Stimulated activated CD4-positive, alpha-beta T cell treated with anti-CD3 and anti-CD28 coated beads, Interleukin-15, amount 100 ng/mL, for 1 hour (primary cell): Measurements from ENCODE around the gene SERP2.
"Not testable (repeated sequence)": the region's sequence is repeated elsewhere in the genome, so short reads cannot be mapped to it uniquely, and the experiment has no call there.

Experiments
- DNase-seq, 2 donors: peaks; one replicate each; pipeline ENCODE4 v3.0.0-alpha.2; 2020; ENCODE audit warnings: low read depth in 1 of 2, low spot score in 1 of 2

Gene SERP2

DNA sequence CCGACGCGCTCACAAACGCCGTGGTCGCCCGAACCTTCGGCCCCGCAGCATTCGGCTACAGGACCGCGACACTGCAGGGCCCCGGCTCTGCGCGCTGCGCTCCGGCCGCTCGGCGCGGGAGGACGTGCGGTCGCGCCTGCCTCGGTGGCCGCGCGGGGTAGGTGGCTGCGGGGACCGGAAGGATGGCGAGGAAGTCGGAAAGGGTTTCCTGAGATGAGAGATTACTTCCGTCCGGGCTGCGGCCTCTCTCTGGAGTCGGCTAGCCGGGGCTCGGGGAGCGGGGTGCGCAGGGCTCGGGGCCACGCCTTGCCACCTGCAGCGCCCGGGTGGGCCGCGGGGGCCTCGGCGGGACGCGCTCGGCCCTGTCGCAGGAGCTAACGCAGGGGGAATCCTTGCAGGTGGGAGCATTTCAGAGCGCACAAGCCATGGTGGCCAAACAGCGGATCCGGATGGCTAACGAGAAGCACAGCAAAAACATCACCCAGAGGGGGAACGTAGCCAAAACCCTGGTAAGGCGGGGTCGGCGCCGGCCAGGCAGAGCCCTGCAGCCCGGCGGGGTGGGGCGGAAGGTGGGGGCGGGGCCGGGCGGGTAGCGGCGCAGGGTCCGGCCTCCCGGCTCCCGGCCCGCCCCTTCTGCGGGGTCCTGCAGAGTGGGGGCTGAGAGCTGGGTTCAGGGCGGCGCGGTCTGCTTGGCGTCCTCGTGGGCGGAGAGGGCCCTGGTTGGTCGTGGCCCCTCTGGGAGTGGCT lies at the start of gene SERP2:
TSS of gene SERP2 (plus strand) at position 224 of the 747 bp plus-strand sequence. CDS start at position 426, 202 bp downstream.
- DNase-seq, result no peak

DNA sequence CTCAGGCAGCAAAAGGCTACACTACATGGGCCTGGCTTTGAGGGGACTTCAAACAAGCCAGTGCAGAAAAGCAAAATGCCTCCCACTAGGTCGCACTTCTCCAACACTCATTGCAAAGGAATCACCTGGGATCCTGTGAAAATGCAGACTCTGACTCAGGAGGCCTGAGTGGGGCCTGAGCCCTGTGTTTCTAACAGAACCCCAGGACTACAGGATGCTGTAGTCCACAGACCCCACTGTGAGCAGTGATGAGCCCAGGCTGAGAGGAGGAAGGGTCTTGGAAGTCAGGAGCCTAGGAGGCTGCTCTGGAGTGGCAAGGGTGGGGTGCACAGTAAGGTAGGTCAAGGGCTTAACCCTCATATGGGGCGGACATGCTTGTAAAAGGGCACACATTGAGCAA lies 46.7 kb upstream of the SERP2 start:
- DNase-seq, result no peak

DNA sequence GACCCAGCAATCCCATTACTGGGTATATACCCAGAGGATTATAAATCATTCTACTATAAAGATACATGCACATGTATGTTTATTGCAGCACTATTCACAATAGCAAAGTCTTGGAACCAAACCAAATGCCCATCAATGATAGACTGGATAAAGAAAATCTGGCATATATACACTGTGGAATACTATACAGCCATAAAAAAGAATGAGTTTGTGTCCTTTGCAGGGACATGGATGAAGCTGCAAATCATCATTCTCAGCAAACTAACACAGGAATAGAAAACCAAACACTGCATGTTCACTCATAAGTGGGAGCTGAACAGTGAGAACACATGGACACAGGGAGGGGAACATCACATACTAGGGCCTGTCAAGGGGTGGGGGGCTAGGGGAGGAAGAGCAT lies 44.6 kb upstream of the SERP2 start:
- not testable (repeated sequence) for DNase-seq

DNA sequence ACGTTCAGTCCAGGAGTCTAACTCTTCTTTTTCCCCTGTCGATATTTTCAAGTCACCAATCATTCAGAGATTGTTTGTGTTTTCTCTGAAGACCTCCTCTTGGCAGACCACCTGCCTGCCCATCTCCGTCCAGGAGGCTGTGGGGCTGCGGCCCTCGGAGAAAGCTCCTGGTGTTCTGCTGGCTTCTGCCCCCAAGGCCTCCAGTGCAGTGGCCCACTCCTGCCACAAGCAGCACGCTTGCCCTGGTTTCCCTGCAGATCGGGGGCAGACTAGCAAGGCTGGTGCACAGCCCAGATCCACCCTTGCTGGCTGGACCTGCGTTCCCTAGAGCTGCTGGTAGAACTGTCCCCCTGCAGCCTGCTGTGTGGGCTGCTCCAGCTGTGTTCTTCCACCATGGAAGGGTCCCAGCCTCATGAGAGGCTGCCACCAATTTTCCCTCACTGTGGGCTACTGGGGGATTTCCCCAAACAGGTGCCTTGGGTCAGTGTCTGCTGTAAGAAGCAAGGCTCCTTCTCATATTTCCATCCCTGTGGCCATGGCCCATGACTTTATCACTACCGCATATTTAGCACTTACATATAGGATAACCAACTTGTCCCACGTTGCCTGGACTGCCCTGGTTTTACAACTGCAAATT lies 43.6 kb upstream of the SERP2 start:
- no peak for DNase-seq

DNA sequence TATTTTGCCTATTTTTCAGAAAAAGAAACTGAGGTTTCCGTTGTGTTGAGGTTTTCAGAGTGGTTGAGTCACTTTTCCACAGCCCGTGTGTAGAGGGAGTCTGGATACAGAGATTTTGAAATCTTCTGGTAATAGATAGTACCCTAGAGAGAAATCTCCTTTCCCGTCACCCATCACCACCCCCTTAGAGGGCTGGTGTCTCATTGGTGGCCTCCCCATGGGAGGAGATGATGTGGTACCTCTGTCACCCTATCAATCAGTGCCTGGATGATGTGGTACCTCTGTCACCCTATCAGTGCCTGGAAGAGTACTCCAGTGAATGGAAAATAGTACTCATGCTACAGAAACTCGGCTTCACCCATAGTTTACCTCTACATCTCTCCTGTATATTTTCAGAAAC lies 42.2 kb upstream of the SERP2 start:
- no peak for DNase-seq

DNA sequence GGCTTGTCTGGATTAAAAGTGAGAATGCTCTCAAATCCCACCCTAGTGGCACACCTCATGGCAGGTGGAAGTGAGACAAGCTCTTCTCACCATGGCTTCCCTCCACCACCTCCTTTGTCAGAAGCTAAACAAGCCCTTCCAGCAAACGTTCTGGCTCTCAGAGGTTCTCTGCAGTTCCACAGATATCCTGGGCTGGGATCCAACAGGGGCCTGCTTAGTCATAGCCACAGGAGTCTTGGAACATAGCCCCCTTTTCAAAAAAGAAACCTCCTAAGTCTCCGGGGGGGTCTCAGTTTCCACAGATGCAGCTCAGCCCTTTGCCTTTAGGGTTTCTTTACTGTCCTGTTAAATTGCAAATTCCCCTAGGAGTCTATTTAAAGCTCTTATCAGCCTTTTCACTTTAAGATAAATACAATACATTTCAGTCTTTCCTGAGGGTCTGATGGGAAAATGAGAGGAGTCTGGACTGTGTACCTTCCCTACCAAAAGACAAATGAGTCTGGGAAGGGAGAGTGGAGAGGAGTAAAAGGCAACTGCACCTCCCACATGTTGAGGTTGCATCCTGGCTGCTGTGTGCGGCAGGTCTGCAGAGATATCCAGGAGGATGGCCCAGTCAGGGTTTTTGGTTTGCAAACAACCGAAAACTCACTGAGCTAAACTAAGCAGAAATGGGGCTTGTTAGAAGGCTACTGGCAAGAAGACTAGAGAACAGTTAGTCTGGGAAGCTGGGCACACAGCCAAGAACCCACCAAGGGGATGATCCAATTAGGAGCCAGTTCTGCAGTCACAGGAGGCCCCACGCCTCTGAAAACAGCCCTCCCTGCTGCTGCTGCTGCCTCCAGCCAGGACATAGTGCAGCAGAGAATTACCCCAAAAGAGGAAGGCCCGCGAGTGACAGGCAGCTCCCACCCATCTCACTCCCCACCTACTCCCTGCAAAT lies 41.4 kb upstream of the SERP2 start:
- DNase-seq, result no peak

DNA sequence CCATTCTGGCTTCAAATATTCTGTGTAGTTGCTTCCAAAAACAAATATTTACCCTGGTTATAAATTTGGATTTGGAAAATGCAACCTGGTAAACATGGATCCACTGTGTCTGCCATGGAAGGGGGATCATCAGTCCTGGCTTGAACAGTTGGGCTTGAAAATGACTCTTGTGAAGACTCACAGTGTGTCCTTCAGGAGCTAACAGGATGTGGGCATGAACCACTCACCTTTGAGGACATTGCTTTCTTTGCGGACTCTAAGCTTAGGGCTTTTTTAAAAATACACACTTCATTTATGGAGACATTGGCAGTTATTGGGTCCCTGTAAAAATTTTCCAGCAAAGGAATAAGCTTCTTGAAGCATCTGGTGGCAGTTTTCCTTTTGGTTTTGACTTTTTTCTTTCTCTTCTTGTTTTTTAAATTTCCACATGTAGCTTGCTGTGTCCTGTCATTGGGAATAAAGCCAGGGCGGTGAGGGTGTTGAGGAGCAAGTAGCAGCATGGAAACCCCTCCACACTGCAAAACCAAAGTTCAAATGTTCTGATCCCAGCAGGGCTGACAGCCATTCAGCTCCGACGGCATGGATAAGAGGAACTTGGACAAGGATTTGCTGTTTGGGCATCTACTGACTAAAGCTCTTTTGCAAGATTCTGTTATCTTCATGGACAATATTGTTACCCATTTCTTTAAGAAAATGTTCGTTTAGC lies 39.5 kb upstream of the SERP2 start:
- no peak for DNase-seq

DNA sequence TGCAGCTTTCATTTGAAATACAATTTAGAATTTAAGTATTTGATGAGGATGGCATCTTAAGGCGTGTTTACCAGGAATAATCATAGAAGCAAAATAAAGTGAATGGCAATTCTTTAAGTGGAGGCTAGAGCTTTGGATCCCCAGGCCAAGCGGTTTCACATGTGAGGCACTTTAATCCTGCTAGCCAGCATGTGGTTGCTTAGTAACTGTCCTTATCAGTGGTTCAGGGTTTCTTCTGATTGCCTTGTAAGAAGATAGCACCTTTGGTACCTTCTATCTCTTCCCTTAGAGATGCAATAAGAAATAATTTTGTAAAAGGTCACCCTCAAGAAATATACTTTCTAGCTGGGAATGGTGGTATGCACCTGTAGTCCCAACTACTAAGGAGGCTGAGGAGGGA lies 38.9 kb upstream of the SERP2 start:
- DNase-seq, result no peak

DNA sequence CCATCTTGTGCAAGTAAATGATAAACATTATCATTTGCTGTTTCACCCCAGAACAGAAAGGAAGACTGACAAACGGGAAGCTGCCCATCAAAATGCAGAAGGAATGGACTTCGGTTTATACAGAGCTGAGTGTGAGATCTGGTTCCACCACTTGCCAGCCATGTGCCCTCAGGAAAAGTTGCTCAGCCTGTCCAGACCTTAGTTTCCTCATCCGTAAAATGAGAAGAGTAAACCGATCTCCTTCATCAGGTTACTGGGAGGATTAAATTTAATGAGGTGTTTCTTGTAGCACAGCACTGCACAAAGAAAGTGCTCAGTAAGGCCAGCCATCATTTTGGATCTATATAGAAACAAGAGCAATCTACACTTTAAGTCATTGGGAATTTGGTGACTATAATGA lies 36.7 kb upstream of the SERP2 start:
- DNase-seq, result no peak

DNA sequence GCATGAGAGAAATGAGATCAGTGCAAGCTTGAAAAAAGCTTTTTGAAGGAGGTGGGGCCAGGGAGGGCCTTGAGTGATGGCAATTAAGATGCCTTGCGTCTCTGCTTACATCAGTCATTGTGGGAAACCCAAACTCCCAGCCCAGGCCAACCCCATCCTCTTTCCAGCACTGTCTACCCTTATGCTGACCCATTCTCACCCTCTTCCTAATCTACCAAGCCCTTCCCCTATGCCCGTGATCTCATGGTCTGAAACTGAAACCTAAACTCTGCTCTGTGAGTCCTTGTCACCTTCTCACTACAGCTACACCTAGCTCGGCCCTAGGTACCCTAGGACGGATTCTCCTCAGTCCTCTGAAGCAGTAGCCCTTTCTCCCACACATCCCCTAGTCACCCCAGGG lies 36.0 kb upstream of the SERP2 start:
- no peak for DNase-seq

DNA sequence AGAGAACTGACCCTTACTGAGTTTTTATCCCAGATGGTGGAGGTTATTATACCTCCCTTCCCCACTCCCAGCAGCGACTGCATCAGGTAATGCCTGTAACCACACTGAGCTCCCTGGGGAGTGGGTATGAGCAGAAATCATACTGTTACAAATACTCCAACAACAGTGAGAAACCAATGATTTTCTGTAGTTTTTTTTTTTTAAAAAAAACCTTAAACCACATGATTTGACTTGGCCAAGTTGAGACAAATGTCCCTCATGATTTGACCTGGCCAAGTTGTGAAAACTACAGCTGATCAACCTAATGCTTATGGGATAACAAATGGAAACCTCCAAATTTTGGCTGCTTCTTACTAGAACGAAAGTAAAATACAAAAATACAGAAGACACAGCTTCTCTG lies 33.1 kb upstream of the SERP2 start:
- DNase-seq, result no peak

DNA sequence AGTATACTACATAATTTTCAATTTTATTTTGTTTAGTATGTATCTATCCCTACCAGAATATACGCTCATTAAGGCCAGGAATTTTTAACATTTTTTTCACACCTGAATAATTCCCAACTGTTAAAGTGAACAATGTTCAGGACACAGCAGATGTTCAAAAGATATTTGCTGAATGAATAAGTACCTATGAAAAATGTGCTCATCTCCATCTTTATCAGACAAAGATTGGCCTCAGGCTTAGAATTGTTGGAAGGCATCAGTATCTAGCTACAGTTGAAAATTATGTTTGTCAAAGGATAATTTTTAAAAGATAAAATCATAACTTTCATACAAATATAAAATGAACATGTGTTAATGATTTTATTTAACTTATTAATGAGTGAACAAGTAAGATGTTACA lies 30.9 kb upstream of the SERP2 start:
- no peak for DNase-seq

DNA sequence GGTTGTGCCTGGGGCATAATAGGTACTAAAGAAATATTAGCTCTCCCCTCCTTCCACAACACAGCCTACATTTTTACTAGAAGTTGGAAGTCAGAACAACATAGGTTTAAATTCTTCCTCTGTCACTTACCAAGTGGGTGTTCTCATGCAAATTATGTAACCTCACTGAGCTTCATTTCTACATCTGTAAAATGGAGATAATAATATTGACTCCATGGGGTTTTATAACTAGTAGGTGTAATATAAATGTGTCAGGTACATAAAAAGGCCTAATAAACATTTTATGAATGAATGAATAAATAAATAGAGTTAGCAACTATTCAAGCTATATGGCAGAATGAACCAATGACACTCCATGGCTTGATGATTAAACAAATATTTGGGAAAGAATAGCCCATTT lies 27.1 kb upstream of the SERP2 start:
- DNase-seq, result no peak

DNA sequence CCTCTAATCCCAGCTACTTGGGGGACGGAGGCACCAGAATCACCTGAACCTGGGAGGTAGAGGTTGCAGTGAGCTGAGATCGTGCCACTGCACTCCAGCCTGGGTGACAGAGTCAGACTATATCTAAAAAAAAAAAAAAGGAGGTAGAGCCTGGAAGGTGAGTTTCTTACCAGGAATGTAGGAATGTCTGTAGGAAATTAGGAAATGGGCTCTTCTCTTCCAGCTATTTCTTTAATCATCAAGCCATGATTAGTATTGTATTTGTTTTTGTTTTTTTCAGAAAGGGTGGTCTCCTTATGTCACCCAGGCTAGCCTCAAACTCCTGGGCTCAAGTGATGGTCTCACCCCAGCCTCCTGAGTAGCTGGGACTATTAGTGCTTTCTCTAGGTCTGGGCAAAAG lies 26.3 kb upstream of the SERP2 start:
- no peak for DNase-seq

DNA sequence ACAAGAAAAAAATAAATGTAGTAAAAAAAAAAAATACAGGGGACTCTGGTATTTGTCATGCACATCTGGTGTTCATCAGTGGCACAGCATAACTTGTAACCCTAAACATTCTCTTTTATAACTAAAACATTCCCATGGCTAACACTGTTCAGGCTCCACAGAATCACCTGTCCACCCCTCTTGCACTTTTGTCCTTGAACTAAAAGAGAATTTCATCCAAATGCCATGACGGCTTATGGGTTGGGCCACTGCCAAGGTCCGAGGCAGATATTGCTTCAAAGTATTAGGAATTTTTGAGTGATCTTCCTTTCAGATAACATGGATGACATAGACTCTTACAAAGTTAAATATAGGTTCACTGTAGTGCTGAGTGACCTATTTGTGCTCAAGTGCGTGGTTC lies 25.7 kb upstream of the SERP2 start:
- DNase-seq, result no peak

DNA sequence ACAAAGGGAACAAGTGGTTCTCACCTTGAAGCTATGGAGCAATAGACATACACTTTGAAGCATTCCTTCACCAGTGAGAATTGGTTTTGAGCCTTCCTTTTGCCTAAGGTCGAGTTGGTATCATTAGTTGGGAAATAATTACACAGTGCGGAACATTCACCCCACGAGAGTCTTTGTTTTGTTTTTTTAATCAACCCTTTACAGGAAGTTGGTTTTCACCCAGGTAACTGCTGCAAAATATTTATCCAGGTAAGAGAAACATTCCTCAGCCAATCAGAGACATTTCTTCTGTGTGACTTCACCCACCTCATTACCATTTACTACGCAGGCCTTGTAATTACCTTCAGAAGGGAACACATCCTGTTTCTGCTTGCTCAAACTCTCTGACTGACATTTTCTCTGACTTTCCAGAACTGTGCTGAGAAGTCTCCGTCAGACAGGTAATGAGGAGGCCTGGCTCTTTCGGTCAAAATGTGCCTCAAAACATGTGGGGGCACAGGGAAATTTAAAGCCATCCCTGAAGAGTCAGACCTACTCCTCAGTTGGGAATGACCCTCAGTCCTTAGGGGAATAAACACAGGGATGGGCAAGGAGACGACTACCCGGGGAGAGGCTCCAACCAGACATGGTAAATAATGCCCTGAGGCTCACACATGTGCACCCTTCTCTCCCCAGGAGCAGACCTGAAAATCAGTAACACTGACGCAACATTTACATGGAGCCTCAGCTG lies 22.7 kb upstream of the SERP2 start:
- no peak for DNase-seq

DNA sequence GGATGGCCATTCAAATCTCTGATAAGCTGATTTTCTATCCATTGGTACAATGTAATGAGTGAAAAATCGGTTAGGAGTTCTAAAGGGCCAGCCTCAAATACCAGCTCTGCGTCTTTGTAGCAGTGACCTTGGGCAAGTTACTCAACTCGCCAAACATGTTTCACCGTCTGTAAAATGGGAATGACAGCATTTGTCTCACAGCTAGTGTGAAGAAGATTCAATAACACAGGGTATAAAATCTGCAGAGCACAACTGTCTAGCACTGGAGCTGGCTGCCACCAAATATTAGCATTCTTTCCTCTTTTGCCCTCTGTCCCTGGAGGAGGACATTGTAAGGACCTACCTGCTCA lies 22.1 kb upstream of the SERP2 start:
- DNase-seq, result no peak

DNA sequence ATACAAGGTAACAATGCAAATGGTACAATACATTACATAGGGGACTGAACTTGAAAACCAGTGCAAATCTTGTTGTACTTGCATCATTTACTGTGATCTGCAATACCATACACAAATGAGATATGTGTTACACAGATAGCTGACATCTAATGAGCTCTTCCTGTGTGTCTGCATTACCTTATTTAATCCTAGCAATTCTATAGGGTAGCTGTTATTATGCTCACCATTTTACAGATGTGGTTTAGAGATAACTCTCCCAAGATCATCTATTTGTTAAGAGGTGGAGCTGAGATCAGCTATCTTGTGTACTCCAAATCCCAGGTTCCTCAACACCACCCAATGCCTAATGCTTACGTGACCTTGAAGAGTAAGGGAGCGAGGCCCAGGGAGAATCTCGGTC lies 21.4 kb upstream of the SERP2 start:
- no peak for DNase-seq

DNA sequence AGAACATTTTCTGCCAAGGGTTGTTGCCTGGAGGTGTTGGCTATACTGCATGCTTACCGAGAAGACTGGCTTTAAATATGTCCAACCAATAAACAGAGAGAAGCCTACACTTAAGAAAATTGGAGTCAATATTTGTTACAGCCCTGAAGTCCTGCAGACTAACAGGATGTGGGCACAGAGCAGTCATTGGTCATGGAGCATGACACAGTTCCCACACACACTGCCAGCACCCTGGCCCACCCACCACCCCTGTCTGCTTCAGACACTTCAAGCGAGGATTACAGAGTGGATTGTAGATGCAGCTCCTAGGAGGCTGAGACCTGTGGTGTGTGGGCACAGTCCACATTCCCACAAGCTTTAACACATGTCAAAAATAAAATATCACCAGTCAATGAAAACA lies 21.0 kb upstream of the SERP2 start:
- DNase-seq, result no peak

DNA sequence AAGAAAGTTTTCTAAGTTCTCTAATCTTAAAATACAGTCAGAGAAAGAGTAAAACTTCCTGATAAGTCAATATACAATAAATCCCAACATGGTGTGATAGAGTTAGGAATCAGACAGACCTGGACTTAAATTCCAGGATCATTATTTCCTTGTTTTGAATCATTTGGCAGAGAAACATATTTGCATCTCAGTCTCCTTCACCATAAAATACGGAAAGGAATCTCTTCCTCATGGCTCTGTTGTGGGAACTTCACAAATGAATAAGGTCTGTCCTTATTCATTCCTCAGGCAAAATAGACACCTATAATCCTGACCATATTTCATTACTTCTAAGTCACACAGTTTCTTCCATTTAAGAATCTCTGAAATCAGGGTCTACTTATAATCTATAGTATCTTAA lies 19.3 kb upstream of the SERP2 start:
- DNase-seq, result no peak

DNA sequence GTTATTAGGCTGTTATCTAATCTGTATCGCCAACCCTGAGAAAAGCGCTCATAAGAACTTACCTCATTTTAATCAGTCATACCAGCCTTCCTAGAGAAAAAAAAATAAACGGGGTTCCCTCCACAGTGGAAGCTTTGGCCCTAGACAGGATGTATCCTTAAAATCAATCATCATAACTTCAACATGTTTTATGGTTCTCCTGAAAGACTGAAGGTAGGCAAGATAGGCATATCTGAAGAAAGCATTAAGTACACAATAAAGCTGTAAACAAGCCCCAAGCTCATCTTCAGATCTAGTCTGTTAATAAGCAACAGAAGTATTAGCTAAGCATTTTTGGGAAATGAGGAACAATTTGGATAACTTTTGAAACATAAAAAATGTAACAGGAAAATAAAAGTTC lies 18.7 kb upstream of the SERP2 start:
- no peak for DNase-seq
